SW480 (cell line): ENCODE measurements around the gene MICU2.

Experiments
- DNase-seq: peaks from one replicate; pipeline ENCODE4 v3.0.0-alpha.2; 2016; ENCODE audit warnings: low spot score

Gene MICU2

DNA sequence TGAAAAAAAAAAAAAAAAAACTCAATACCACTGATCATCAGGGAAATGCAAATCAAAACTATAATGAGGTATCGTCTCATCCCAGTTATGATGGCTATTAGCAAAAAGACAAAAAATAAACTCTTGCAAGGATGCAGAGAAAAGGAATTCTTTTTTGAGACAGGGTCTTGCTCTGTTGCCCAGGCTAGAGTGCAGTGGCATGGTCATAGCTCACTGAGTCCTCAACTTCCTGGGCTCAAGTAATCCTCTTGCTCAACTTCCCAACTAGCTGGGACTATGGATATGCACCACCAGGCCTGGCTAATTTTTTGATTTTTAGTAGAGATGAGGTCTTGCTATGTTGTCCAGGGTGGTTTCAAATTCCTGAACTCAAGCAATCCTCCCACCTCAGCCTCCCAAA, 59.5 kb downstream of the MICU2 start:
- DNase-seq, result no peak

DNA sequence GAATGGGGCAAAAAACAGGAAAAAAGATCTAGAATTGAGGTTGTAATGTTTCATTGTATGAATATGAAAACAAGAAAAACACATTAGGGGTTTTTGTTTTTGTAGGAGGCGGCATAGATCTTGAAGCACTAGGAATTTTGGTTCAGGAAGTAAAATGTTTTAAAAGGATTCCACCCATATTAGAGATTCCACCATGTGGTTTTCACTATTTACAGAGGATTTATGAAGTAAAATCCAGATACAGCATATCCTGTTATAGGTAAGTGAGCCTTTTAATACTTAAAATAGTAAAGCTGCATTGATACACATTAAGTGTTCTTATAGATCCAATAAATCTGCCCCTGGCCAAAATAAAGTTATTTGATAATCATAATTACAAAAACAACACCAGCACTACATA, 61.4 kb downstream of the MICU2 start:
- DNase-seq, result no peak

DNA sequence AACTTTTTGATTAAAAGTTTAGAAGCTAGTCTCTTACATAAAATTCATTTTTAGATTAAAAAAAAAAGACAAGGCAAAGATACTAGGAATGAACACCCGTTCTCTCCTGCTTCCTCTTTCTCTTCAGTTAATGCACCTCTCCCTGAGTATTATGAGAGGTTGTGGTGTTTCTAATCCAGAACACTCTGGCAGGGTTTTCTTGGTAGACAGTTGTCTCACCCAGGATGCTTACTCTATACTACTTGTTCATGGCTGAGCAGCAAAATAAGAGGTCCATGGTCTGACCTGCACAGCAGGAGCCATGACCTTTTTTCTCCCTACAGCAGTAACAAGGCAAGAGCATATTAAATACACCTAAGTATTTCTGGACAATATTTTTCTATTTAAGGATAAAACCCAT, 62.0 kb downstream of the MICU2 start:
- DNase-seq, result no peak

DNA sequence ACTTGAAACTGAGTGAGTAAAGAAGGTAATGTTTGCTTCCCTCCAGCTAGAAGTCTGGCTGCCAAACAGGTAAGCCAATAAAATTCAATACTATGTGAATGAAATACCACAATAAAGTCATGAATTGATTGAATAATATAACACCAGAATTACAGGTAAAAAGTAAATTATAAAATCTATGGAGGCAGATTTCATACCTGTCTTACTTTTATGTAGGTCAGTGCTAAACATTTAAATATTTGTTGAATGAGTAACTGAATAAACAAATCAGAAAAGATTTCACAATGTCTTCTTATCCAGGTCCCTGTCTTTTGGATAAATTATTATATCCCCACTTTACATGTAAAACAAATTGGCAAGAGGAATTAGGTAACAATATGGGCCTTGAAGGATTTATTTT, 62.7 kb downstream of the MICU2 start:
- no peak for DNase-seq

DNA sequence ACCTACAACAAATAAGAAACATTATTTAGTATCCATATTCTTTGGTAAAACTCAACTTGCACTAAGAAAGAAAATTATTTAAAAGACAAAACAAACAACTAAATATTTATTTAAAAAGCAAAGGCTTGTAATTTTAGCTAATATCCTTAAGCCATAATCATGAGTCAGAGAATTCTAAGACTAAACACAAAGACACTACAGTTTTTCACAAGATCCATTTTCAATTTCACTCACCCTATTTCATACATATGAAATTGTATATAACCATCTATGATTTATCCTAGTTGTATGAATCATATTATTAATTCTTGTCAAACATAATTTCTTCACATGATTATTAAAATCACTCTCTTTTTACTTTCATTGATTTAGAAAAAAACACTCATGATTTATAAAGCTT, 64.3 kb downstream of the MICU2 start:
- DNase-seq, result no peak

DNA sequence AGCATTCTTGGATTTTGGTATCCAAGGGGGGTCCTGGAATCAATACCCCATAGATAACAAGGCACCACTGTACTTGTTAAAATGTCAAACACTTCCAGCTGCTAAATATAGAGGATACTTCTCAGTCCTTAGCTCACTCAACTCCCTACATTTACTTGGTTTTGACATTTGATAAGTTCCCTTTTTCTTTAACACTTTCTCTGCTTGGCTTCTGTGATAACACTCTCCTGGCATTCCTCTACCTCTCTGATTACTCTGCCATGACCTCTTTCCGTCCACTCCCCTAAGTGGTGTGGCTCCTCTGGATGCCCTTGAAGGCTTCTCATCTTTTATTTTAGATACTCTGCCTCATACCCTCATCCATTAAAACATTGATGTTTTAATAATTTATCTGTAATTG, 65.2 kb downstream of the MICU2 start:
- no peak for DNase-seq

DNA sequence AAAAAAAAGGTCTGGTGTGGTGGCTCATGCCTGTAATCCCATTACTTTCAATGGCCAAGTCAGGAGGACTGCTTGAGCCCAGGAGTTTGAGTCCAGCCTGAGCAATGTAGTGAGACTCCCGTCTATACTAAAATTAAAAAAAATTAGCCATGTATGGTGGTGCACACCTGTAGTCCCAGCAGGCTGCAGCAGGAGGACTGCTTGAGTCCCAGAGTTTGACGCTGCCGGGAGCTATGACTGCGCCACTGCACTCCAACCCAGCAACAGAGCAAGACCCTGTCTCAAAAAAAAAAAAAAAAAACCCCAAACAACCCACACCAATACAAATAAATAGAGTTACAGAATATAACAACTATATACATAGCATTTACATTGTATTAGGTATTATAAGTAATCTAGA, 65.7 kb downstream of the MICU2 start:
- DNase-seq, result no peak

DNA sequence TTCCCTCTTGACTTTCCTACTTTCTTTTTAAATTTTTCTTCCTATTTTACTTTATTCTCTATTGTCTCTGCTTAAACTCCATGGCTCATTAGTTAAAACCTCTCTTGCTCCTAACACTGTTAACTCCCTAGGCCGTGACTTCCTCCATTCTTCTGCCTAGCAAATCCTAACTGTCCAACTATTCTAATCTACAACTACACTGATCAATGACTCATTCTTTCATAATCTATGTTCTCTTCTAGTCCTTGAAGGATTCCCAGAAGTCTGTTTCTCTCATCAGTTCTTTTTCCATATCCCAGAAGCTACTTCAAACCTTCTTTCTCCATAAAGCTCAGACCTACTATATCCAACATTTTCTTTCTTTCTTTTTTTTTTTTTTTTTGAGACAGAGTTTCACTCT, 66.9 kb downstream of the MICU2 start:
- DNase-seq, result no peak

DNA sequence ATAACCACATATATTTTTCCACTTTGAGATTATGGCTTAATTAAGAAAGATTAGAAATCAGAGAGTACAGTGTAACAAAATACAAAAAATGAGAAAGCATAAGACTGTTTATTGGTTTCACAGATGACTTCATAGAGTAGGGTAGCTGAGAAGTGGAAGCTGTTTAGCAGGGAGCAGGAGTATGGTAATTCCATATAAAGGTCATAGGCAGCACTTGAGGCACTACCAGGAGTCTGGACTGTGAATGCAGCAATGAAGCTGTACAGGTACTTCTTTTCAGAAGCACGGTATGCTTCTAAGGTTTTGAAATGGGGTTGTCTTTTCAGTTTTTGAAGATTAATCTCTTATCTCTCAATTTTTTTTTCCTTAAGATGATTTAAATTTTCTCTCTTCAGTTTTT, 69.2 kb downstream of the MICU2 start:
- no peak for DNase-seq

DNA sequence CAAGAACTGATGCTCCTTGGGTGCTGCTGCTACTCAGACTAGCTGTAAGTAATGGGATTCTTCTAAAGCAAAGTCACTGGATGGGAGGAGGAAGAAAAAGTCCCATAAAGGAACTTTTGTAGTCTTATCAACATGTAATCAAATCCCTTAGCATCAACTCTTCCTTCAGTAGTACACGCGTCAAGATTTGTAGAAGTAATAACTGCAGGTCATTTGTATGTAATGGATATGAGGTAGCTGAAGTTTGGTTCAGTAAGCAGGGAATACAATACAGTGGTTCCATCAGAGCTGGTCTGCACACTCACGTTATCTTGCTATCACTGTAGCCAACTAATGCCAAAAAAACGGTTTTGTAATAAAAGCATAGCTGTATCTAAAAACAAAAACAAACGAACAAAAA, 72.5 kb downstream of the MICU2 start:
- DNase-seq, result no peak

DNA sequence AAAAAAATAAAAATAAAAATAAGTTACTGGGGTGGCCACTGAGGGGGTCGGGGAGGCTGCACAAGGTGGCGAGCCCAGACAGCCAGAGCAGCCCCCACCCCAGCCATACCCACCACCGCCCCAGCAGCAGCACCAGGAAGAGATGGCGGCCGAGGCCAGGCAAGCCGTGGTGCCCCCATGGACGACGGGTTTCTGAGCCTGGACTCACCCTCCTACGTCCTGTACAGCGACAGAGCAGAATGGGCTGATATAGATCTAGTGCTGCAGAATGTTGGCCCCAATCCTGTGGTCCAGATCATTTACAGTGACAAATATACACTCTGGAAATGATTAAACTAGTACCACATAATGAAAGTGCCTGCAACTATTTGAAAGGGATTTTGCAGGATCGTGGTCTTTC, 73.3 kb downstream of the MICU2 start:
- DNase-seq, result no peak

DNA sequence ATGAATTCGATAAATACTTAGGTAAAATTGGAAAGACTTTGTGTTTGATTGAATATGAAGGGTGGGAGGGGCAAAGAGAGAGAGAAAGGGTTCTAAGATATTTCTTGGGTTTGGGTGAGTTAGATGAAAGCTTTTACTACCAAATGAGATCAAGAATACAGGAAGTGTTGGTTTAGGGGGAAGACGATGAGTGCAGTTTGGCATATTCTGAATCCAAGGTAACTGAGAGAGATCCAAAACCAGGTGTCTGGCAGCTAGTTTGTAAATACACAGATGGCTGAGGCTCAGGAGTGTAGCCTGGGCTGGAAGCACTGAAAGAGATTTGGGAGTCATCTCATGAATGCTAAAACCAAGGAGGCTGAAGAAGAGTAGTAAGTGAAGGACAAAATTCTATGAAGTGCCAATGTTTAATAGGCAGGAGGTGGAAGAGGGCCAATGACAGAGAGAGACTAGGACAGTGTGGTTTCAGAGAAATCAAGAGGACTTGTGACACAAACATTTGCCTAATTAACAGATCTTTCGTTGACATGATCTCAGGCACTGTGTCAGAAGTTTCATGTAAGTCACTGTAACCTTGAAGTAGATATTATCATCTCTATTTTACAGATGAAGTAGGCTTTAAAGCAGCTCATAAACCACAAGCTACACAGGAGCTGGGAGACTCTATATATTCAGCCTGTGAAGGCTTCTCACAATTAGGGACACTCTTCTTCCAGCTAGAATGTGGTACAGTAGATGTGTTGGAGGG, 74.7 kb downstream of the MICU2 start:
- DNase-seq, result no peak

DNA sequence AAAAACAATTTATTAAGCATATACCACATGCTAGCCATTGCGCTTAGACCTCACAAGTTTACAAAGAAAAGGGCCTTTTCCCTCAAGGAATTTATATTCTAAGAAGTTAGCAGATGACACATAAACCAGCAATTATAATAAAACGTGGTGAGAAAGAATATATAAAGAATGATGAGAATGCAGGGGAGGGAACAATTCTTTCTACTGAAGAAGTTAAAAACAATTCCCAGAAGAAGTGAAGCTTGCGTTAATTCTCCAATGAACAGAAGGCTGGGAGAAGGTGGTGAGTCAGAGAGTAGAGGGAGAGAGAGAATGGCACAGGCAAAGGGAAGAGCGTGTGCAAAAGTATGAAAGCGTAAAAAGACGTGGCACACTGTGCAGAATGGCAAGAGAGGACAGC, 75.4 kb downstream of the MICU2 start:
- DNase-seq, result no peak

DNA sequence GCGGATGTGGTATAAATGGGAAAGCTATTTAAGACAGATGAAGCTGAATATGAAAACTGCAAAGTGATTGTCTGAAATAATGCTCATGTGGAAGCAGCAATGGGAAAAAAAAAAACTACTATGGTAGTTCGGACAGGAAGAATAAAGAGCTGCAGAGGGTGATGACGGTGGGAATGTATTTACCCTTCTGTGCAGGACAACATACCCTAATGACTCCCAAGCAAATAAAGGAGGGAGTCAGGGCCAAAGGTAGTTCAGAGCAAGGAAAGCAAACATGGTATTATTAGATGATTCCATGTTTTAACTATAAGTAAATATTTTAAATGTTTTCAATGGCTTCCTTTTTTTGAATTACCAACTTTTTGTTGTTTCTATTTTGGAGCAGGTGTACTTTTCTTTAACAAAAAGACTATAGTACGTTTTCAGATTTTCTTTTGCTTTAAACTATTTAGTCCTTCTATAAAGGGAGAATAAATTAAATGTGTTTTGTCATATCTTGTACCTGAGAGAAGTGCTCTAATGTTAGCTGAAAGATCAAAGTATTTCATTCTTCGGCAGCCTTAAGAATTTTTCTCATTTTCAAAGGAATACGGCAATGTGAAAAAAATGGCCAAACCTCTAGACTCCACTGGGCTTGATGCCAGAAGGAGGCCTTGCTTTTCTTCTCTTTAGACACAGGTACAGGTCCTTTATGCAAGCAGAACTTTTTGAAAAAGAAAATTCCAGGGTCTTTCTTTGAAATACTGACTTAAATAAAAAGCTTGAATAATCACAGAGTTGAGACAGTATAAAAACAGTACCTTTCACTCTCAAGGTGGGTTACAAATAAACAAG, 77.0 kb downstream of the MICU2 start:
- no peak for DNase-seq

DNA sequence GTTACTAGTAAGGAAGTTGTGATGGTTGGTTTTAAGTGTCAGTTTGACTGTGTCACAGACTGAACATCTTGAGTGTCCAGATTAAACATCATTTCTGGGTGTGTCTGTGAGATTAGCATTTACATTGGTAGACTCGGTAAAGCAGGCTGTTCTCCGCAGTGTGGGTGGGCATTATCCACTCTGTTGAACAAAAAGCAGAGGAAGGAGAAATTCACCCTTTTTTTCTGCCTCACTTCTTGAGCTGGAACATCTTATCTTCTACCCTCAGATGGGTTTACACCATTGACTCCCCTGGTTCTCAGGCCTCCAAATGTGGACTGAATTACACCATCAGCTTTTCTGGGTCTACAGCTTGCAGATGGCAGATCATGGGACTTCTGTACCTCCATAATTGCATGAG, 81.1 kb downstream of the MICU2 start:
- DNase-seq, result no peak

DNA sequence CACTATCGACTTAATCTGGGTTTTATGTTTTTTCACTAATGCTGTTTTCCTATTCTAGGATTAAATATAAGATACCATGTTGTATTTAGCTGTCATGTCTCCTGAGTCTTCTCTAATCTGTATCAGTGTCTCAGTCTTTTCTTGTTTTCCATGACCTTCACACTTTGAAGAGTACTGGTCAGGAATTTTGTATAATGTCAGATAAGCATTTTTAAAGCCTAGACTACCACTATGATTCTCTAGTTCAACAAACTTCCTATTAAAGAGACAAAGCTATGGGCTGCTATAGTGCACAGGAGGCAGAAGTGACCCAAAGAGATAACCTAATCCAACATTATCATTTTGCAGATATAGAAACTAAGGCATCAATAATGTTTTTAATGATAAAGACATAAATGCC, 81.8 kb downstream of the MICU2 start:
- DNase-seq, result no peak

DNA sequence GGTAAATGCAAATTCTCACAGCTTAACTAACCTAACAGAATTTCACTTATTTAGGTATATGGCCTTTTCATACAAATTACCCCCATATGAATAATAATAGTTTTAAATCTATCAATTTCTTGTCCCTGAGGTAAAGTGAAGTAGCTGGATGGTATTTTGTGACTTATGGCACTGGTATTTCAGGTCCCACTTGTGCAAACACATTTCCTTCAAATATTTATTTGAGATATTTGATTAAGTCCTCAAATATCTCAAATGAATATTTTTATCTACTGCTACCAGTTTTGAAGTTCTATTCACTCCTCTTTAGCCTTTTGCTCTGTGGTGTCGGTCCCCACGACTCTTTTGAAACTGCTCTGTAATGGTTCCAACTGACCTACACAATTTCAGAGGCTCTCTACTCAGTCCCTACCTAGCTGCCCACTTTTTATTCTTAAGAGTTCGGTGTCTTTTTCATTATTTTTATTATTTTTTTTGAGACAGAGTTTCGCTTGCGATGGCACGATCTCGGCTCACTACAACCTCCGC, 85.3 kb downstream of the MICU2 start:
- DNase-seq, result no peak

DNA sequence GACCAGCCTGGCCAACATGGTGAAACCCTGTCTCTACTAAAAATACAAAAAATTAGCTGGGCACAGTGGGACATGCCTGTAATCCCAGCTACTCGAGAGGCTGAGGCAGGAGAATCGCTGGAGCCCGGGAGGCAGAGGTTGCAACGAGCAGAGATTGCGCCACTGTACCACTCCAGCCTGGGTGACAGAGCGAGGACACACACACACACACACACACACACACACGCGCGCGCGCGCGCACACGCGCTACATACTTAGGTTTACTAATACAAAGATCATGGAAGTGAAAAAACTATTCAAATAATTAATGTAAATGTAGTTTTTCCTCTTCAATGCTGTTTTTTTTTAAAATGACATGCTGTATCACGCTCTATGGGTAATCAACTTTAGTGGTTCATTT, 86.4 kb downstream of the MICU2 start:
- DNase-seq, result no peak

DNA sequence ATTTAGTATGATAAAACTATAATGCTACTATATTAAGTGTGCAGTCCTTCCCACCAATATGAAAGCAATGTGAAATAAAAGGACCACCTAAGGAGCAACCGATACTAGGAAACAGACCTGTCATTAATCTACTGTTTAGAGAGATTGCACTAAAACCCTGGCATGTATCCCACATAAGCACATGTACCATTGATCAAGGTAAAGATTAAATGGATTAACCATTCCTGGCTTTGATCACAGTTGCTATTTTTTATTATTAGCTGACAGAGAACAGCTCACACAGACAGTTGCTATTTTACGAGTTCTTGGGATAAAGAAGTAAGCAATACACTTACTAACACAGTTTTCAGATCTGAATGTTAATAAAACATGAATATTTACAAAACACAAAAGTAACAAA, 87.2 kb downstream of the MICU2 start:
- no peak for DNase-seq

DNA sequence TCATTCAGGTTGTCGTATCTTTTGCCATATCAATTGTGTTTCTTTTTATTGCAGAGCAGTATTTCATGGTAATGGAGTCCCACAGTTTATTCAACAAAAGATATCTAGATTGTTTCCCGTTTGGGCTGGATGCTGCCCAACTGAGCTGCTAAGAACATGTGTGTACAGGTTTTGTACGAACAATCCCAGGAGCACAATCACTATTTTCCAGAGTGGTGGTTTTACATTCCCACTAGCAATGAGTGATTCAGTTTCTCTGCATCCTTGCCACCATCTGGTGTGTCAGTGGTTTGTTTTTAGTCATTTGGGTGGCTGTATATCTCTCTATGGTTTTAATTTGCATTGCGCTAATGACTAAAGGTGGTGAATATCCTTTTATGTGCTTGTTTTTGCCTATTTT, 92.1 kb downstream of the MICU2 start:
- DNase-seq, result no peak

DNA sequence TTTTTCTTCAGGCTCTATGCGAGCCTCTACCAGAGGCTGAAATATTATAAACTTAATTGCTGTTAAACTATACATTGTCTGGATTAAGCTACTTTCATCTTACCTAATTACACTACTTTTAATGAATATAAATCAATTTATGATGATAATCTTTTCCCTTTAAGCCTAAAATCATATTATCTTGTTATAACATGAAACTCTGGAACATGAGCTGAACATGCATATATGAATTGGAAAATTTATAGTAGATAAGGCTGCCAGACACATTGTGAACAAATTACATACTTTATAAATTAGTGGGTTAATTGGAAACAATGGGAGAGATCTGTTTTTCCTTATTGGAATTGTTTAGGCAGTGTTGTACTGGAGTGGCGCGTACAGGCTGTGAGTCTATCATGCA, 99.6 kb downstream of the MICU2 start:
- DNase-seq, result no peak

DNA sequence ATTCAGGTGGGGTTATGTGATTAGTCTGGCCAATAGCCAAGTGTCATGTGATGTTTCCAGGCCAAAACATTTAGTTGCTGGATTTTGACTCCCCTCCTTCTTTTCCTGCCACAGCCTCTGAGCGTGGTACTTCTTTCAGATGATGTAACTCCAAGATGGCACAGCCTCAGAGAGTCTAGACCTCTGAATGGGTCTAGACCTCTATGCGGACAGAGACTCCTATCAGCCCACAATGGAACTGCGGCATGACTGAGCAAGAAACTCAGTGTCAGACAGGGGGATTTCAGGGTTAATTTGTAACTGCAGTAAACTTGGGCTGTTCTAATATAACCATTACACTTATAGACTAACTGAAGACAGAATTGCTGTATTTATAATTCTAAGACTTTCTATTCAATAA, 102.3 kb downstream of the MICU2 start:
- DNase-seq, result no peak

DNA sequence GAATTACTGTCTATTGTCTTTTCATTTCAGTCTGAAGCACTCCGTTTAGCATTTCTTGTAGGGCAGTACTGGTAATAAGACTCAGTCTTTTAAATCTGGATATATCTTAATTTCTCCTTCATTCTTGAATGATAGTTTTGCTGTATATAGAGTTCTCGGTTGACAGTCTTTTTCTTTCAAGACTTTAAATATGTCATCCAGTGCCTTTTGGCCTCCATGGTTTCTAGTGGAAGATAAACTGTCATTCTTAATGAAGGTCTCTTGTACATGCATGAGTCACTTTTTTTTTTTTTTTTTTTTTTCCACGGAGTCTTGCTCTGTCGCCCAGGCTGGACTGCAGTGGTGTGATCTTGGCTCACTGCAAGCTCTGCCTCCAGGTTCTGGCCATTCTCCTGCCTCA, 117.6 kb downstream of the MICU2 start:
- no peak for DNase-seq

DNA sequence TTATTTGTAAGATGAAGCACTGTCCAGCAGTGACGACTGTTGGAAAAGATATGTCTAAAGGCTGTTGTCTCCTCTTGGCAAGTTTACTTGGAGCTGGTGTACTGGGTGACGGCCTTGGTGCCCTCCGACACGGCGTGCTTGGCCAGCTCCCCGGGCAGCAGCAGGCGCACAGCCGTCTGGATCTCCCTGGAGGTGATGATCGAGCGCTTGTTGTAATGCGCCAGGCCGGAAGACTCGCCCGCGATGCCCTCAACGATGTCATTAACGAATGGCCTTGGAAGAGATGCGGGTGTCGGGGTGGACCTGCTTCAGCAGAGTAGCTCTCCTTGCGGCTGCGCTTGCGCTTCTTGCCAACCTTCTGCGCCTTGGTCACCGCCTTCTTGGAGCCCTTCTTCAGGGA, 120.2 kb downstream of the MICU2 start:
- DNase-seq, result no peak
